NCI-H2227 (cell line): ENCODE data around the gene SLC1A7.
"Not testable (repeated sequence)": the region's sequence is repeated elsewhere in the genome, so short reads cannot be mapped to it uniquely, and the experiment has no call there.

Experiments used
- DNase-seq: peaks from one replicate; lab custom pipeline; 2025; ENCODE audit not compliant: unreplicated experiment; lab: John Stamatoyannopoulos, UW

Gene SLC1A7

DNA sequence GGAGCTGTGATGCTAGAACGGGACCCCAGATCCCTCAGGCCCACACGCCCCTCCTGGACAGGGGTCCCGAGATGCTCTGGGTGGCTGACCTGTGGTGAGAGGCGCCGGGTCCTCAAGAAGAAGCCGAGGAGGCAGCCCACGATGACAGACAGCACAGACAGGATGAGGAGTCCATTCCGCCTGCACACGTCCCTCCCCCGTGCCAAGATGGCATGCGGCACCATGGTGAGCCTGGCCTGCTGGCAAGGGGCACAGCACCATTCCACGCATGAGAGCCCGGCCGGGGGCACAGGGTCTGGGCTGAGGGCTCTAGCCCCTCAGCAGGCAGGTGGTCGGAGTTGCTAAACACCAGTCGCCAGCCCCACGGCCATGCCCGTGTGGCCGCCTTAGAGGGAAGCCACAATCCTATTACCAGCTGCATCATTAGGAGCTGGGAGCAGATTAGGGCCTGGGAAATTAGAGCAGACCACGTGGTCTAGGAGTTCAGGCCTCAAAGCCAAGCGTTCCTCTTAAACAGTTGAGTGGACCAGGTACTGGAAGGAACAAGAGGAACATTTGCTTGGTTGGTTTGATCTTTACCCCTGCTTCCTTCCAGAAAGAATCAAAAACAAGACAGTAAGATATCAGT is at the start of gene SLC1A7:
TSS of gene SLC1A7 (minus strand) at position 413 of the 628 bp plus-strand sequence. CDS start at position 224, 189 bp downstream.
- DNase-seq = no peak

DNA sequence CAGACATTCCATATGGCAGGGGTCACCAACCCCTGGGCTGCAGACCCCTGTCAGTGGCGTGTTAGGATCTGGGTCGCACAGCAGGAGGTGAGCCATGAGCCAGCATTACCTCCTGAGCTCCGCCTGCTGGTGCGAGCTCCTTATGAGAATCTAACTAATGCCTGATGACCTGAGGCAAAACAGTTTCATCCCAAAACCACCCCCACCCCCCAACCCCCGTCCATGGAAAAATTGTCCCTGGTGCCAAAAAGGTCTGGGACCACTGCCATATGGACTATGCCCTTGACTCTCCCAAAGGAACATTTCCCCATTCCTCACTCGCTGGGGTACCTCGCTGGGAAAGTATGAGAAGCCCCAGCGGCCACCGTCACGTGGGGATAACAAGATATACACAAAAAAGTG is 47.8 kb upstream of the SLC1A7 start:
- no peak for DNase-seq

GRCh38 chr1:53189061-53189460 is 46.6 kb upstream of the SLC1A7 start:
- DNase-seq = no peak

DNA sequence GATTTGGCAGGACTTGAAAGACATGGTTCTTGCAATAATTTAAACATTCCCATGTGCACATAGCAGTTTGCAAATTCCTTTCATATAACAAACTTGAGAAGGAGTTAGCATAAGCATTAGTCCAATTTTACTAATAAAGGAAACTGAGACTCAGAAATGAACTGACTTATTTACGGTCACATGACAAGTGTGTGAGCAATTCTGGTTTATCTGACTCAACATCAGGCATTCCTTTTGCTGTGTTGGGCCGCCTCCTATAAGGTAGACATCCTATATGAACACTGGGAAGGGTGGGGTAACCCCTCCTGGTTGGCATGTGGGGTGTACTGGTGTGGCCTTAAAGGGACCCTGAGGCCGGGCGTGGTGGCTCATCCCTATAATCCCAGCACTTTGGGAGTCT is 45.7 kb upstream of the SLC1A7 start:
- no peak for DNase-seq

DNA sequence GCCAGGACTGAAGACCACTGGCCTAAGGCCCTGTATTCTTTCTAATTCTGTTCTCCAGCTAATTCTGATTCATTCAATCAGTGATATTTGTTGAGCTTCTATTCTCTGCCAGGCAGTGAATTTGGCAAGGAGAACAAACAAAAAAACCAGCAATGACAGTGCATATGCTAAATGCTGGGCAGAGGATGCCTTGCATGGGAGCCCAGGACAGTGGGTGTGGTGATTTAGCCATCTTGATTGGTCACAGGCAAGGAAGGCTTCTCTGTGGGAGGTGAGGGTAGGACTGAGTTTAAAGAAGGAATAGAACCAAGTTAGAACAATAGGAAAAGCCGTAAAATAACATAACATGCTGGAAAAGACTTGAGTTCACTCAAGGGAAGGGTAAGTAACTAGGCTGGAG is 45.0 kb upstream of the SLC1A7 start:
- no peak for DNase-seq

DNA sequence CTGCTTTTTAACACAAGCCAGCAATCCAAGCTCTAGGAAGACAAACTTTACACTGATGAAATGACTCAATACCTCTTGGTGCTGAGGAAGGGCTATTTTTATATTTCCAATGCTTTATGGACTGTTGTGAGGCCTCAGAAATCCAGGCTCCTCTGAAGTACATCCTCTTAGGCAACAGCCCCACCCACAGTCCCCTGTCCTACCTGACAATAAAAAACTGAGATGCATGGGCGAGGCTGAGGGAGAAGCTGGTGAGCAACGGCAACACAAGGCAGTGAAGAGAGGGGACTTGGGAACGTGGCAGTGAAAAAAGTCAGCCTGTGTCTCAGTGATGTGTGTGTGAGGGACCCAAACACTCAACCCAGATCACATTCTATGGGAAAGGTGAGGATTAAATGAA is 44.1 kb upstream of the SLC1A7 start:
- DNase-seq = no peak

GRCh38 chr1:53185955-53186297 is 43.5 kb upstream of the SLC1A7 start:
- DNase-seq = not testable (repeated sequence)

DNA sequence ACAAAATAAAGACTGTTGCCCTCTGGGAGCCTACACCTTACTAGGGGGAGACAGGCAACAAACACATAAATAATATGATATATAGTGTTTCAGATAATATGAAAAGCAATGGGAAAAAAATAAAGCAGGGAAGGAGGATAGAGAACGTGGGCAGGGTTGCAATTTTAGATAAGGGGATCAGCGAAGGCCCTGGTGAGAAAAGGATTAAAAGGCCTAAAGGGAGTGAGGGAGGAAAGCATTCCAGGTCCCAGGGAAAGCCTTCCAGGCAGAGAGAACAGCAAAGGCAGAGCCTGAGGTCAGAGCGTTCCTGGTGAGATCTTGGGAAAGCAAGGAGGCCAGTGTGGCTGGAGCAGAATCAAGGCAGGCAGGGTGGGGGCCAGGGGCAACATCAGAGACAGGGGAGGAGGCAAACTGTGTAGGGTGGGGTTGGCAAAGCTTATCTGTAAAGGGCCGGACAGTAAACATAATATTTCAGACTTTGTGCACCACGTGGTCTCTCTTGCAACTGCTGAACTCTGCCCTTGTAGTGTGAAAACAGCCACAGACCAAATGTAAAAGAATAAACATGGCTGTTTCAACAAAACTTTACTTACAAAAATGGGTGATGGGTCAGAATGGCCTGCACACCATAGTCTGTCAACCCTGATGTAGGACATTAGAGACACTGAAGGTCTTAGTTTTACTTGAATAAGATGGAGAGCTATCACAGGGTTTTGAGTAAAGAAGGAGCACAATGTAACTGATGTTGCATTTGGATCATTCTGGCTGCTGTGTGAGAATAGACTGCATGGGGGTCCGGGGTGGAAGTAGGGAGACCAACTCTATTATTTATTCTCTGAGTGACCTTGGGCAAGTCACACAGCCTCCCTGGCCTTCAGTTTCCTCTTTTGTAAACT is 40.9 kb upstream of the SLC1A7 start:
- no peak for DNase-seq

- no peak for DNase-seq
Observed at GRCh38 chr1:53182716-53183094, 40.3 kb upstream of the SLC1A7 start.

DNA sequence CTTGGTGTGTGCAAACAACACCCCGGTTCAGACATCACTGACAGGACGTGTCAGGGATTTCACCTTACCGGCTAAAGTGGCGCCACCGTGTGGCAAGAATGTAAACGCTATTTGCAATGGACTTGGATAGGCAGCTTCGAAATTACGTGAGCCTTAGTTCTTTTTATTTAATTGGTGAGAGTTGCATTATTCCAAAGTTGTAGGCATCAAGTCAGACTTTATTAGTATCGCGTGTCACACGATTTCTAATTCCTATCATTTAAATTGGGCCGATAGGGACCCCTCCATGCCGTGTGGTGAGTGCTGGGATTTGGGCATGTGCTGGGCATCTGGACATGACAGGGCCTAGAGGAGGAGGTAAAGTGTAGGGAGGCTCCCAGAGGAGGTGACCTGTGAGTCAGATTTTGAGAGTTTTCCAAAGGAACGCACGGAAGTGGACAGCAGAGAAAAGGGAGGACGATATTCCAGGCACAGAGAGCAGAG is 39.7 kb upstream of the SLC1A7 start:
- DNase-seq = peak; percentile 87

DNA sequence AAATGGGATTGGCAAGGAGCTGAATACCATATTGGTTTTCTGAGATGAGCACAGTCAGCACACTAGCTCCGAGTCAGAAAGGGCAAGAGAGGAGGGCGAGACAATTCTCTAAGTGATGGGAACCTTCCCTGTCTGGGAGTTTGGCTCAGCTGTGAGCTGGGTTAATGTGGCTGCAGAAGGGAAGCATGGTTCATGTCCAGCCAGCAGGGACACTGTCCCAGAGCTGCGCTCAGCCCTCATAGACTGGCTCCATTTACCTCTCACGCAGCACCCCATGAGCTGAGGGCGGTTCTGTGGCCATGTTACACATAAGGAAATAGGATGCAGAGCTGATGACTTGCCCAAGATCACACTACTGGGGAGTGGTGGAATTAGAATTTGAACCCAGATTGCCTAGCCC is 38.5 kb upstream of the SLC1A7 start:
- DNase-seq = no peak

- DNase-seq = no peak
Observed at GRCh38 chr1:53180226-53180625, 37.8 kb upstream of the SLC1A7 start.

- no peak for DNase-seq
Observed at GRCh38 chr1:53176452-53177208, 34.2 kb upstream of the SLC1A7 start.

DNA sequence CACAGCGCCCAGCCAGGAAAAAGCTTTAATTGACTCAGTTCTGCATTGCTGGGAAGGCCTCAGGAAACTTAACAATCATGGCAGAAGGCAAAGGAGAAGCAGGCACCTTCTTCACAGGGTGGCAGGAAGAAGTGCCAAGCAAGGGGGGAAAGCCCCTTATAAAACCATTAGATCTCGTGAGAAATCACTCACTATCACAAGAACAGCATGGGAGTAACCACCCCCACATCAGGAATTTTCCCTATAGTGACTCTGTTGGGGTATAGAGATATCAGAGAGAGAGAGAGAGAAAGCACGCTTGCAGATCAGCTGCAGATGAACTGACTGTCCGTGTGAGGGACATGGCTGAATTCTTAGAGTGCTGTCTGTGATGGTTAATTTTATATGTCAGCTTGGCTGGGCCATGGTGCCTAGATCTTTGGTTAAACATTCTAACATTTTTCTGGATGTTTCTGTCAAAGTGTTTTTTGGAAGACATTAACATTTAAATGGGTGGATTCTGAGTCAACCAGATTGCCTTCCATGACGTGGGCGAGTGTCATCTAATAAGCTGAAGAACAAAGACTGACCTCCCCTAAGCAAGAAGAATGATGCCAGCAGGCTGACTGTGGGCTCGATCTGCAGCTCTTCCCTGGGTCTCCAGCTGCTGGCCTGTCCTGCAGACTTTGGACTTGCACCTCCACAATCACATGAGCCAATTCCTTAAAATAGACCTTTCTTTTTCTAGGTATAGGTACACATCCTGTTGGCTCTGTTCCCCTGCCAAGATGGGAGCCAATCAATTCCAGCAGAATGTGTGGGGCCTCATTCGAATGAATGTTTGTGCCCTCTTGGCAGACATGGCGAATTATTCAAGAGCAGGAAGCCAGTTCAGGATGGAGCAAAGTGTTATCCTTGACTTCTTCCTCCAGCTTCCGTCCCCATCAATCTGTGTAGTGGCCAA is 32.8 kb upstream of the SLC1A7 start:
- DNase-seq = no peak

DNA sequence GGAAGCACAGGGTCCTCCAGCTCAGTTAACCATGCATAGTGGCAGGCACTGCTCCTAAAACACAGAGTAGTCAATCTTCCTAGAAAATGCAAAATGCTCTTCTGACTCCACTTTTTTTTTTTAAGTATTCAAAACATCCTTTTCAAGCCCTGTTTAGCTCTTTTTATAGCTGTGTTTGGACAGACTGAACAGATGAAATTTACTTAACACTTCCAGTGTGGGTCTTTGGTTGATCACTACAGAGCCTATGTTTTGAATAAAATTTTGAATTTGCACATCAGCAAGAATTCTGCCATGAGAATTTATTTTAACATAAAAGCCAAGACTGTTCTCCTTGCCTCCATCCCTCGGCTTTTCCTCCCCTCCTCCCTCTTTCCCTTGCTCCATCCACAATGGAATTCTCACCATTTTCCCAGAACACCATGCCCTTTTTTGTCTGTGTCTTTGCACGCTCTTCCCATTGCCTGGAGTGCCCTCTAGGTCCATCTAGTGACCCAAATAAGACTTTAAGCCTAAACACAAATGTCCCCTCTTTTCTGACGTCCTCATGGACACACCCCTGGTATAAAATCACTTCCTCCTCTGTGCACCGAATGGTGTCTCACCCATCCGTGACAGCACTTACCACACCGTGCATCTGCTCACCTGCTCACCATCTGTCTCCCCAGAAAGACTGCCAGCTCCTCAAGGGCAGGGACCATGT is 30.1 kb upstream of the SLC1A7 start:
- DNase-seq = no peak

GRCh38 chr1:53166912-53167311 is 24.5 kb upstream of the SLC1A7 start:
- no peak for DNase-seq

- no peak for DNase-seq
Observed at GRCh38 chr1:53166366-53166765, 23.9 kb upstream of the SLC1A7 start.

DNA sequence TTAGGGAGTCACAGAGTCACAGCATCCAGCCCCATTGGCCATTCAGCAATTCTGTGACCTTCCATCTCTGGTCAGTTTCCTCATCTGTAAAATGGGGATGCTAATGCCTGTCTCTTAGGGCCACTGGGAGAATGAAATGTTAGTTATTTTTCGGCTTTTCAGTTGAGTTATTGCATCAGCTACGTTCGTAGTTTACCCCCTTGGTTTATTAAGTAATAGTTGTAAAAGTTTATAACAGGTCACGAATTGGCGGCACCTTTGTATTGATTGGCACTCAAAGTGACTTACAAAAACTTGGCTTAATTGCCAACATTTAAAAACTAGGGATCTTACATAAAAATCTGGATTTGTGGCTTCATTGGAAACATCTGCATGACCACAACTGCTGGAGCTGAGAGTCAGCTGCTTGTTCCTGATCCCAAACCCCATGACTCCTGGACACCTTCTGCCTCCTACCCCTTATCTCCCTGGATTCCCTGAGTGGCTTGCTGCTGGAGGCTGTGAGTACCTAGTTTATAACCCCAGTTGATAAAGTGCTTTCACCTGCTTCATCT is 23.0 kb upstream of the SLC1A7 start:
- DNase-seq = no peak

GRCh38 chr1:53163291-53163768 is 20.9 kb upstream of the SLC1A7 start:
- no peak for DNase-seq

- no peak for DNase-seq
Observed at GRCh38 chr1:53162621-53163020, 20.2 kb upstream of the SLC1A7 start.
